ENCODE results near the gene ADGRE3.

ADGRE3 gene

GRCh38 chr19:14686411-14686810 lies 11.8 kb upstream of the ADGRE3 start:
- DNase-seq (ENCODE audit: low read depth): no peak
- in situ Hi-C loops (cut with HindIII; ENCODE audit: low sequenced_read_pairs): no loop called here
- TF ChIP-seq CTCF (IDR thresholded peaks at IDR 0.05; ENCODE audit: low read depth, low read length, missing control alignments): no peak
- no peak overlapping the region for H3K4me3 ChIP-seq (ENCODE audit: low read depth, low read length)

GRCh38 chr19:14683439-14683838 lies 8.8 kb upstream of the ADGRE3 start:
- no peak for DNase-seq (ENCODE audit: low read depth)
- no peak overlapping the region for H3K4me3 ChIP-seq (ENCODE audit: low read depth, low read length)
- TF ChIP-seq CTCF (IDR thresholded peaks at IDR 0.05; ENCODE audit: low read depth, low read length, missing control alignments): no peak
- in situ Hi-C loops (cut with HindIII; ENCODE audit: low sequenced_read_pairs): no loop called here

- TF ChIP-seq CTCF (IDR thresholded peaks at IDR 0.05; ENCODE audit: low read depth, low read length, missing control alignments): no peak
- no peak for DNase-seq (ENCODE audit: low read depth)
These were observed 7.4 kb upstream of the ADGRE3 start for GRCh38 chr19:14682084-14682483.

GRCh38 chr19:14678199-14678598 lies 3.6 kb upstream of the ADGRE3 start:
- in situ Hi-C loops (cut with HindIII; ENCODE audit: low sequenced_read_pairs): no loop called here
- no peak for TF ChIP-seq CTCF (IDR thresholded peaks at IDR 0.05; ENCODE audit: low read depth, low read length, missing control alignments)
- no peak overlapping the region for H3K4me3 ChIP-seq (ENCODE audit: low read depth, low read length)
- no peak for DNase-seq (ENCODE audit: low read depth)

More at GRCh38 chr19:14682084-14682483, 7.4 kb upstream of the ADGRE3 start:
- in situ Hi-C loops (cut with HindIII; ENCODE audit: low sequenced_read_pairs): no loop called here
- H3K4me3 ChIP-seq (ENCODE audit: low read depth, low read length): no peak overlapping the region

- DNase-seq (ENCODE audit: low read depth): no peak
- no peak for TF ChIP-seq CTCF (IDR thresholded peaks at IDR 0.05; ENCODE audit: low read depth, low read length, missing control alignments)
- H3K4me3 ChIP-seq (ENCODE audit: low read depth, low read length): no peak overlapping the region
- in situ Hi-C loops (cut with HindIII; ENCODE audit: low sequenced_read_pairs): no loop called here
These were observed 2.8 kb upstream of the ADGRE3 start for GRCh38 chr19:14677464-14677863.

GRCh38 chr19:14676762-14677161 lies 2.1 kb upstream of the ADGRE3 start:
- in situ Hi-C loops (cut with HindIII; ENCODE audit: low sequenced_read_pairs): no loop called here
- no peak overlapping the region for H3K4me3 ChIP-seq (ENCODE audit: low read depth, low read length)
- no peak for DNase-seq (ENCODE audit: low read depth)
- TF ChIP-seq CTCF (IDR thresholded peaks at IDR 0.05; ENCODE audit: low read depth, low read length, missing control alignments): no peak

GRCh38 chr19:14673088-14673487 lies 1.6 kb downstream of the ADGRE3 start:
- DNase-seq (ENCODE audit: low read depth): no peak
- no peak for TF ChIP-seq CTCF (IDR thresholded peaks at IDR 0.05; ENCODE audit: low read depth, low read length, missing control alignments)
- in situ Hi-C loops (cut with HindIII; ENCODE audit: low sequenced_read_pairs): no loop called here
- no peak overlapping the region for H3K4me3 ChIP-seq (ENCODE audit: low read depth, low read length)

All from astrocyte of the cerebellum (primary cell).